ENCODE data around the gene ANKLE2.
"Not testable (repeated sequence)": the region's sequence is repeated elsewhere in the genome, so short reads cannot be mapped to it uniquely, and the experiment has no call there.

The ANKLE2 gene

DNA sequence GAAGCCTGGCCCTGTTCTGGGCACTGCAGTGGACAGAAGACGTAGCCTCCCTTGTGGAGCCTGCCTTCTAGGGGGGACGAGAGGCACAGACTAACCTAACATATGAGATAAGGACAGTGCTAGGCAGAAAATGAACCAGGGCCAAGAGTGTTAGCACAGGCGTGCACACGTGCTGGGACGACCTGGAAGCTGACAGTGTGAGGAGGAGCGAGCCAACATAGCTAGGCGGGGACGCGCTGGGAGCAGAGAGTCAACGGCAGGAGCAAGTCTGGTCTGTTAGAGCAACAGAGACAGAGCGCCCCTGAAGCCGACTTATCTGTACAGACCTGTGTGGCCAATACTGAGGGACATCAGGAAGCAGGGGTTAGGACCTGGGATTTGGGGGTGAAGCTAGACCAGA lies 66.2 kb downstream of the ANKLE2 start:
- TF ChIP-seq EZH2phosphoT487 (conservative IDR thresholded peaks at IDR 0.05; ENCODE audit: low read length) = no peak
- TF ChIP-seq, protein P1, sequence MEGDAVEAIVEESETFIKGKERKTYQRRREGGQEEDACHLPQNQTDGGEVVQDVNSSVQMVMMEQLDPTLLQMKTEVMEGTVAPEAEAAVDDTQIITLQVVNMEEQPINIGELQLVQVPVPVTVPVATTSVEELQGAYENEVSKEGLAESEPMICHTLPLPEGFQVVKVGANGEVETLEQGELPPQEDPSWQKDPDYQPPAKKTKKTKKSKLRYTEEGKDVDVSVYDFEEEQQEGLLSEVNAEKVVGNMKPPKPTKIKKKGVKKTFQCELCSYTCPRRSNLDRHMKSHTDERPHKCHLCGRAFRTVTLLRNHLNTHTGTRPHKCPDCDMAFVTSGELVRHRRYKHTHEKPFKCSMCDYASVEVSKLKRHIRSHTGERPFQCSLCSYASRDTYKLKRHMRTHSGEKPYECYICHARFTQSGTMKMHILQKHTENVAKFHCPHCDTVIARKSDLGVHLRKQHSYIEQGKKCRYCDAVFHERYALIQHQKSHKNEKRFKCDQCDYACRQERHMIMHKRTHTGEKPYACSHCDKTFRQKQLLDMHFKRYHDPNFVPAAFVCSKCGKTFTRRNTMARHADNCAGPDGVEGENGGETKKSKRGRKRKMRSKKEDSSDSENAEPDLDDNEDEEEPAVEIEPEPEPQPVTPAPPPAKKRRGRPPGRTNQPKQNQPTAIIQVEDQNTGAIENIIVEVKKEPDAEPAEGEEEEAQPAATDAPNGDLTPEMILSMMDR (IDR thresholded peaks at IDR 0.05; ENCODE audit: insufficient read depth, low read length, poor library complexity, severe bottlenecking) = no peak
- no peaks in the 10 kb centered on the region for H4K20me1 ChIP-seq (ENCODE audit: low read depth, low read length)
- H3K27me3 ChIP-seq (ENCODE audit: low read length) = no peaks in the 10 kb centered on the region
- H3K79me2 ChIP-seq (ENCODE audit: insufficient read depth, low read length) = peaks cover 7% of the 10 kb centered on the region; the same call in 1 of the 2 replicates
- peaks cover 12% of the 10 kb centered on the region for H3F3A ChIP-seq (ENCODE audit: insufficient read depth)
- no peak overlapping the region for H3K4me3 ChIP-seq (ENCODE audit: insufficient read depth, low read length, poor library complexity, severe bottlenecking)
- no peak overlapping the region for H3K27ac ChIP-seq (ENCODE audit: low read depth, low read length)
- H2AFZ ChIP-seq (ENCODE audit: low read depth, low read length, severe bottlenecking) = no peak overlapping the region
- no peaks in the 10 kb centered on the region for H3K9me3 ChIP-seq (ENCODE audit: insufficient read depth, low read length)
- H3K36me3 ChIP-seq (ENCODE audit: low read length) = peaks cover 9% of the 10 kb centered on the region; the same call in 1 of the 2 replicates
- H3K4me2 ChIP-seq (ENCODE audit: low read depth, low read length, poor library complexity, severe bottlenecking) = no peak overlapping the region
- H3K9me2 ChIP-seq (replicated peaks; ENCODE audit: insufficient read depth, low read length) = no peaks in the 10 kb centered on the region
- no peak overlapping the region for H3K9ac ChIP-seq (ENCODE audit: low read length)

DNA sequence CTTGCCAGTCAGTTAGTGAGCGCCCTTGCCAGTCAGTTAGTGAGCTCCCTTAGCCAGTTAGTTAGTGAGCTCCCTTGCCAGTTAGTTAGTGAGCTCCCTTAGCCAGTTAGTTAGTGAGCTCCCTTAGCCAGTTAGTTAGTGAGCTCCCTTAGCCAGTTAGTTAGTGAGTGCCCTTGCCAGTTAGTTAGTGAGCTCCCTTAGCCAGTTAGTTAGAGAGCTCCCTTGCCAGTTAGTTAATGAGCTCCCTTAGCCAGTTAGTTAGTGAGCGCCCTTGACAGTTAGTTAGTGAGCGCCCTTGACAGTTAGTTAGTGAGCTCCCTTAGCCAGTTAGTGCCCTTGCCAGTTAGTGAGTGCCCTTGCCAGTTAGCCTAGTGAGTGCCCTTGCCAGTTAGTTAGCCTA lies 66.7 kb downstream of the ANKLE2 start:
- H4K20me1 ChIP-seq (ENCODE audit: low read depth, low read length); H3K27ac ChIP-seq (ENCODE audit: low read depth, low read length); H3K27me3 ChIP-seq (ENCODE audit: low read length); H3K9me3 ChIP-seq (ENCODE audit: insufficient read depth, low read length); H2AFZ ChIP-seq (ENCODE audit: low read depth, low read length, severe bottlenecking); H3K9ac ChIP-seq (ENCODE audit: low read length); H3K9me2 ChIP-seq (replicated peaks; ENCODE audit: insufficient read depth, low read length); H3K4me3 ChIP-seq (ENCODE audit: insufficient read depth, low read length, poor library complexity, severe bottlenecking); H3K79me2 ChIP-seq (ENCODE audit: insufficient read depth, low read length); H3K4me2 ChIP-seq (ENCODE audit: low read depth, low read length, poor library complexity, severe bottlenecking); H3K36me3 ChIP-seq (ENCODE audit: low read length): not testable (repeated sequence)
- 0 out of 2 replicates have a peak, but pooled peaks cover 12% of the 10 kb centered on the region for H3F3A ChIP-seq (ENCODE audit: insufficient read depth)

DNA sequence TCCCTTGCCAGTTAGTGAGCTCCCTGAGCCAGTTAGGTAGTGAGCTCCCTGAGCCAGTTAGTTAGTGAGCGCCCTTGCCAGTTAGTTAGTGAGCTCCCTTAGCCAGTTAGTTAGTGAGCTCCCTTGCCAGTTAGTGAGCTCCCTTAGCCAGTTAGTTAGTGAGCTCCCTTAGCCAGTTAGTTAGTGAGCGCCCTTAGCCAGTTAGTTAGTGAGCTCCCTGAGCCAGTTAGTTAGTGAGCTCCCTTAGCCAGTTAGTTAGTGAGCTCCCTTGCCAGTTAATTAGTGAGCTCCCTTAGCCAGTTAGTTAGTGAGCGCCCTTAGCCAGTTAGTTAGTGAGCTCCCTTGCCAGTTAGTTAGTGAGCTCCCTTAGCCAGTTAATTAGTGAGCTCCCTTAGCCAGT lies 69.6 kb downstream of the ANKLE2 start:
- not testable (repeated sequence) for H3K9me3 ChIP-seq (ENCODE audit: insufficient read depth, low read length); H3K27ac ChIP-seq (ENCODE audit: low read depth, low read length); H3K4me2 ChIP-seq (ENCODE audit: low read depth, low read length, poor library complexity, severe bottlenecking); H3K9ac ChIP-seq (ENCODE audit: low read length); H3K9me2 ChIP-seq (replicated peaks; ENCODE audit: insufficient read depth, low read length); H3K36me3 ChIP-seq (ENCODE audit: low read length); H3K27me3 ChIP-seq (ENCODE audit: low read length); H3K4me3 ChIP-seq (ENCODE audit: insufficient read depth, low read length, poor library complexity, severe bottlenecking); H4K20me1 ChIP-seq (ENCODE audit: low read depth, low read length); H2AFZ ChIP-seq (ENCODE audit: low read depth, low read length, severe bottlenecking)
- Histone ChIP-seq H3K79me2 (ENCODE audit: insufficient read depth, low read length) (peaks cover 19% of the 10 kb centered on the region; the same call in 1 of the 2 replicates), H3F3A (ENCODE audit: insufficient read depth) (0 out of 2 replicates have a peak, but pooled peaks cover 12% of the 10 kb centered on the region)

DNA sequence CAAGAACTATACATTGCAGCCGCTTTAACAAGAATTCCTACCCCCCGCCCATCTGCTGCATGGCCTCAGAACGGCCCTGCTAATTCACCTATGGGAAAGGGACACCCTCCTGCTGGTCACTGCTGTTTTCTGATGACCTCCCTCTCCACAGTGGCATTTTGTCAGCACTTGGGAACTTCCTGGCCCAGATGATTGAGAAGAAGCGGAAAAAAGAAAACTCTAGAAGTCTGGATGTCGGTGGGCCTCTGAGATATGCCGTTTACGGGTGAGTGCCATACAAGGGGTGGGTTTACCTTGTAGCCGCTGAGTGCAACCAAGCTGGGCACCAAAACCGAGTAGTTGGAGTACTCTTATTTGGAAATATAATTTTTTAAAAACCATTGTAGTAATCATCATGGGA lies 71.5 kb downstream of the ANKLE2 start:
- Histone ChIP-seq H3K4me3 (ENCODE audit: insufficient read depth, low read length, poor library complexity, severe bottlenecking) (no peak overlapping the region), H3K9ac (ENCODE audit: low read length) (no peak overlapping the region), H3K9me3 (ENCODE audit: insufficient read depth, low read length) (no peaks in the 10 kb centered on the region), H3K4me2 (ENCODE audit: low read depth, low read length, poor library complexity, severe bottlenecking) (no peak overlapping the region), H3K9me2 (replicated peaks; ENCODE audit: insufficient read depth, low read length) (no peaks in the 10 kb centered on the region), H3K79me2 (ENCODE audit: insufficient read depth, low read length) (peaks cover 38% of the 10 kb centered on the region), H3K27ac (ENCODE audit: low read depth, low read length) (no peak overlapping the region), H3K27me3 (ENCODE audit: low read length) (no peaks in the 10 kb centered on the region), H3K36me3 (ENCODE audit: low read length) (peaks cover 6% of the 10 kb centered on the region; the same call in 1 of the 2 replicates), H4K20me1 (ENCODE audit: low read depth, low read length) (peaks cover 5% of the 10 kb centered on the region; the same call in 1 of the 2 replicates), H3F3A (ENCODE audit: insufficient read depth) (0 out of 2 replicates have a peak, but pooled peaks cover 12% of the 10 kb centered on the region), H2AFZ (ENCODE audit: low read depth, low read length, severe bottlenecking) (no peak overlapping the region)
- TF ChIP-seq, protein P1 (IDR thresholded peaks at IDR 0.05; ENCODE audit: insufficient read depth, low read length, poor library complexity, severe bottlenecking) = no peak
- no peak for TF ChIP-seq EZH2phosphoT487 (conservative IDR thresholded peaks at IDR 0.05; ENCODE audit: low read length)

All from SU-DHL-6 (cell line).